ENCODE results near the gene EEIG1.

- TF ChIP-seq CTCF (IDR thresholded peaks at IDR 0.05) = no peak
- TF ChIP-seq POLR2A (IDR thresholded peaks at IDR 0.05) = no peak
These were observed 38.9 kb downstream of the EEIG1 start for GRCh38 chr9:127941961-127942215.

Measured in lower leg skin (tissue), 3 donors.